AG04449 (cell line): Measurements from ENCODE around the gene TMA7.
"Not testable (repeated sequence)": the region's sequence is repeated elsewhere in the genome, so short reads cannot be mapped to it uniquely, and the experiment has no call there.

Experiments
- CTCF ChIA-PET: fragments of 350-600 bp; formaldehyde crosslinking; extraction: SDS; loops from one replicate; lab custom pipeline; 2021; ENCODE audit warnings: antibody characterized with exemption; lab: Yijun Ruan, JAX
- POLR2A ChIA-PET: fragments of 400-600, 350-600 bp; formaldehyde crosslinking; extraction: SDS; loops from one replicate; lab custom pipeline; 2020; ENCODE audit warnings: antibody characterized with exemption, inconsistent platforms; lab: Yijun Ruan, JAX
- DNase-seq: peaks from one replicate; pipeline ENCODE4 v3.0.0-alpha.2; 2010; ENCODE audit warnings: low read depth, low spot score
- H3K4me3 ChIP-seq: 2 replicates; pipeline ENCODE4 v1.5.1; 2011; ENCODE audit warnings: low read depth, mild to moderate bottlenecking, control low read depth, low read length
- TF ChIP-seq, protein P1 (sequence below): IDR thresholded peaks from one replicate; pipeline ENCODE4 v1.5.1; 2011; ENCODE audit warnings: mild to moderate bottlenecking, moderate library complexity, low read length, control low read depth, inconsistent platforms; ENCODE audit not compliant: insufficient read depth; ENCODE audit errors: missing control alignments

The TMA7 gene

DNA sequence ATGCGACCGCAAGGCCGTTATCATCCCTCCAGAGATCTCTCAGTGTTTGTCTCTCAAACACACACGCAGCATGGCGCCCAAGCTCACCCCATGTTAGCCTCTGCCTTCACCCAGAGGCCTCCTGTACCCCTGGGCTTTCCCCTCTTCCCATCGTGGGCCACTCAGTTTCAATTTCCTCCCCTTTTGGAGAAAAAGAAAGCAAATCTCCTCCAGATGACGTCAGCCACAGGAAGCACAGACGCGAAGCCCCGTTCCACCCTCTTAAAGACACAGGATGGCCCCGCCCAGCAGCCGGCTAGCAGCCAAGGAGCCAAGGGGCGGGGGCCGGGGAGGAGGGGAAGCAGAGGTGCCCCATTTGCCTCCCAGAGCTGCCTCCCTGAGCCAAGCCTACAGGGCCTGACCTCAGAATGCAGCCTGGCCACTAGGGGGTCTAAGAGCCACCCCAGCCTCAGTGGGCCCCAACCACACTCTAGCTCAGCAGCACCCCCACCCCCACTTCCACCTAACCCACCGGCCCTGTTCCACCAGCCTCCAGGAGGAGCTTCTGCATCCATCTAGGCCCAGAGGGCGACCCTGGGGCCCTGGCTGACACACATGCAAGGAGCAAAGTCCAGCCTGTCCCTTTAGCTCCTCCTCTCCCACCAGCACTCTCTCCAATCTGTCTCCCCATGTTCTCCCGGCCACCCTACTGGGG is 33.0 kb downstream of the TMA7 start:
- peak overlapping the region; percentile 85 for H3K4me3 ChIP-seq
- ChIA-PET POLR2A (interaction anchor here (0.5 to 1.1 kb wide), 4 partner anchors 20 to 122 kb away, joined by 3 read pairs; partner anchors contain the start of genes CCDC51 and COL7A1), CTCF (interaction anchor here (0.8 to 3.9 kb wide), 16 partner anchors 9 to 162 kb away, joined by 3 to 30 read pairs (median 4); partner anchors contain the start of gene SLC26A6)
- peak; percentile 45 for DNase-seq
- TF ChIP-seq, protein P1, sequence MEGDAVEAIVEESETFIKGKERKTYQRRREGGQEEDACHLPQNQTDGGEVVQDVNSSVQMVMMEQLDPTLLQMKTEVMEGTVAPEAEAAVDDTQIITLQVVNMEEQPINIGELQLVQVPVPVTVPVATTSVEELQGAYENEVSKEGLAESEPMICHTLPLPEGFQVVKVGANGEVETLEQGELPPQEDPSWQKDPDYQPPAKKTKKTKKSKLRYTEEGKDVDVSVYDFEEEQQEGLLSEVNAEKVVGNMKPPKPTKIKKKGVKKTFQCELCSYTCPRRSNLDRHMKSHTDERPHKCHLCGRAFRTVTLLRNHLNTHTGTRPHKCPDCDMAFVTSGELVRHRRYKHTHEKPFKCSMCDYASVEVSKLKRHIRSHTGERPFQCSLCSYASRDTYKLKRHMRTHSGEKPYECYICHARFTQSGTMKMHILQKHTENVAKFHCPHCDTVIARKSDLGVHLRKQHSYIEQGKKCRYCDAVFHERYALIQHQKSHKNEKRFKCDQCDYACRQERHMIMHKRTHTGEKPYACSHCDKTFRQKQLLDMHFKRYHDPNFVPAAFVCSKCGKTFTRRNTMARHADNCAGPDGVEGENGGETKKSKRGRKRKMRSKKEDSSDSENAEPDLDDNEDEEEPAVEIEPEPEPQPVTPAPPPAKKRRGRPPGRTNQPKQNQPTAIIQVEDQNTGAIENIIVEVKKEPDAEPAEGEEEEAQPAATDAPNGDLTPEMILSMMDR, result peak; percentile 46

DNA sequence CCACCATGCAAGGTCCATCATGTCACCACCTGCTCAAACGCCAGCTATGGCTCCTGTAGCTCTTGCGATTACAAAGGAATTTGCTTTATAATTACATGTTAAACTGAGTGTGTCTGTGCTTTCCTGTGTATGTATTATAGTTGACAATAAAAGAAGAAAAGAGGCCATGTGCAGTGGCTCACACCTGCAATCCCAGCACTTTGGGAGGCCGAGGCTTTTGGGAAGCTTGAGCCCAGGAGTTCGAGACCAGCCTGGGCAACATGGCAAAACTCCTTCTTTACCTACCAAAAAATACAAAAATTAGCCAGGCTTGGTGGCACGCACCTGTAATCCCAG is 33.5 kb downstream of the TMA7 start:
- TF ChIP-seq, protein P1, result no peak
- no peak for DNase-seq
- no peak overlapping the region for H3K4me3 ChIP-seq
- POLR2A ChIA-PET, result interaction anchor here (0.7 to 1.1 kb wide), 3 partner anchors 19 to 122 kb away, joined by 3 read pairs; partner anchors contain the start of gene COL7A1
- CTCF ChIA-PET, result interaction anchor here (0.8 to 3.9 kb wide), 16 partner anchors 8 to 162 kb away, joined by 3 to 30 read pairs (median 4); partner anchors contain the start of gene SLC26A6

DNA sequence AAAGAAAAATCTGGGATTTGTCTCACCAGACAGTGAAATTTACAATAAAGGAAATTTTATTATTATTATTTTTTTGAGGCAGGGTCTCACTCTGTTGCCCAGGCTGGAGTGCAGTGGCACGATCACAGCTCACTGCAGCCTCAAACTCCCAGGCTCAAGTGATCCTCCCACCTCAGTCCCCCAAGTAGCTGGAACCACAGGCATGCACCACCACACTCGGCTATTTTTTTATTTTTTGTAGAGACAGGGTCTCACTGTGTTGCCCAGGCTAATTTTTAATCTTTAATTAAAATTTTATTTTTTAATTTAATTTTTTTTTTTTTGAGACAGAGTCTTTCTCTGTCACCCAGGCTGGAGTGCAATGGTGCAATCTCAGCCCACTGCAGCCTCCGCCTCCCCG is 34.0 kb downstream of the TMA7 start:
- ChIA-PET CTCF (interaction anchor here (0.8 to 3.9 kb wide), 14 partner anchors 8 to 162 kb away, joined by 3 to 30 read pairs (median 4); partner anchors contain the start of gene SLC26A6), POLR2A (interaction anchor here (0.7 to 1.1 kb wide), 2 partner anchors 19 to 25 kb away, joined by 3 read pairs; no protein-coding TSS in a partner anchor)
- H3K4me3 ChIP-seq, DNase-seq: not testable (repeated sequence)

DNA sequence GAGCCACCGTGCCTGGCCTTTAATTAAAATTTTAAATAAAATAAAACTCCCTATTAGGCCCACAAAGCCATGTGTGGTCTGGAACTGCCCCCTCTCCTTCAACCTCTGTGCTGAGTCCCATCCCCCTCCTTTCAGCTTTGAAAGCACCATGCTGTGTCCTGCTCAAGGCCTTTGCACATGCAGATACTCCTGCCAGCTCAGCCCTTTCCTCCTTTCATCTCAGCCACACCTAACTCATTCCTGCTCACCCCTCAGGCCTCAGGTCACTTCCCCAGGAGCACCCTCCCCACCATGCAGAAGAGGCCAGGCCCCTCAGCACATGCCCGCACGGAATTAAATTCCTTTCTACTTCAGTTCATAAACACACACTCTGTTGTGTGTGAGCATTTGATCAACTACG is 34.6 kb downstream of the TMA7 start:
- DNase-seq, result no peak
- TF ChIP-seq, protein P1, result no peak
- H3K4me3 ChIP-seq, result no peak overlapping the region
- ChIA-PET CTCF (interaction anchor here (1.4 to 3.9 kb wide), 3 partner anchors 11 to 74 kb away, joined by 5 to 30 read pairs (median 10); no protein-coding TSS in a partner anchor), POLR2A (no interaction called here)

DNA sequence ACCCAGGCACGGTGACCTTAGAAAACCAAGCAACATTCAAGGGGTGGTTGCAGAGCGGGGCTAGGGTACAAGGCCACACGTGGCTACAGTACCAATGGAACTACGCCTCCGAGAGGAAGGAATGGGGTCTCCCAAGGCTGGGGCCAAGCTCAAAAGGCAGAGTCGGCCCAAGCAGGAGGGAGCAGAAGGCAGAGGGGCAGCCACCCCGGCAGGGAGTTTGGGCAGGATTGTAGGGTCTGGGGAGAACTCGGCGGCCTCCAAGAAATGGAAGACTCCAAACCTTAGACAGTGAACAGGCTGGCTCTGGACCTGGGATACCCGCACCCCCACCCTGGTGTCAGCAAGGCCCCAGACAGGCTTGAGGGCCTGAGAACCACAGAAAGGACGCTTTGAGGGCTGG is 35.1 kb downstream of the TMA7 start:
- H3K4me3 ChIP-seq, result no peak overlapping the region
- TF ChIP-seq, protein P1, result no peak
- DNase-seq, result no peak
- ChIA-PET CTCF (interaction anchor here (3.1 to 3.9 kb wide), 2 partner anchors 16 to 73 kb away, joined by 10 to 30 read pairs; no protein-coding TSS in a partner anchor), POLR2A (no interaction called here)

DNA sequence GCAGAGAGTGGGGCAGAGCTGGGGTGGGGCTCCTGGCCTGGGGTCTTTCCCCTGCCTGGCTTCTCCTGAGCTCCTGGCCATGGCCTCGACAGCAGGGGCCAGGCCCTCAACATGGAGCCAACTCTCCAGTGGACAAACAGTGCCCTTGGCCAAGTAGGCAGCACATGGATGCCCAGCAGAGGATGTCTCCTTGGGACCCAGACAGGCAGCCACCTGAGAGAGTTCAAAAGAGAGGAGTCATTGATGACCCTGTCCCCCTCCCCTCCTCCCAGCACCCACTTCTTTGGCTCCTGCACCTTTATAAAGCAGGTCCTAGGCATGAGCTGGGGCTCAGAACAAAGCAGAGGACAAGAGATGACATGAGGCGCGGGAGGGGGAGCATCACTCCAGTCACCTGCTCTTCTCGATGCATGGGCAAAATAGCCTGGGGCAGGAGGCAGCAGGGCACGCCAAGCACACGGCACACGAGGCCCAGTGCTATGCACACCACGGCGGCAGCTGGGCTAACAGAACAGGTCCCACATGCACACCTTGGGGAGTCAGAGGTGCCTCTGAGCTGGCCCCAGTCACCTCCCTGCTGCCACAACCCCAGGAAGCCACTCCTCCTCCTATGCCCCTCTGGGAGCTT is 36.5 kb downstream of the TMA7 start:
- DNase-seq, result no peak
- CTCF ChIA-PET, result no interaction called here
- no peak overlapping the region for H3K4me3 ChIP-seq
- TF ChIP-seq, protein P1, result no peak
- POLR2A ChIA-PET, result no interaction called here
